ENCODE results near the gene TMEM221. TPM values are rescaled to one million over a fixed set of nuclear protein-coding genes. Genes with fewer than 3 reads are reported as not detected.

Gene TMEM221
- 0.33 TPM in 1 of 2 replicates, not detected in the other for total RNA-seq

GRCh38 chr19:17448131-17448967 lies at the start of gene TMEM221:
TMEM221 (minus strand) TSS chr19:17448668; CDS start chr19:17448462, 206 bp downstream.

GRCh38 chr19:17470068-17470841 lies 21.8 kb upstream of the TMEM221 start, which contains the start of gene SLC27A1:
SLC27A1 (plus strand) TSS chr19:17470524; CDS start chr19:17470541, 17 bp downstream.

GRCh38 chr19:17460372-17461230 lies 12.1 kb upstream of the TMEM221 start, which contains the start of gene NXNL1:
NXNL1 (minus strand) TSS chr19:17460926; CDS start chr19:17460869, 57 bp downstream.

GRCh38 chr19:17419621-17420474 lies 28.6 kb downstream of the TMEM221 start, which contains the start of gene MVB12A:
MVB12A (plus strand) TSS chr19:17420047; CDS start chr19:17420136, 89 bp downstream.

GRCh38 chr19:17405250-17406045 lies 43.0 kb downstream of the TMEM221 start, which contains the start of gene BST2:
BST2 (minus strand) TSS chr19:17405630; CDS start chr19:17405575, 55 bp downstream.

GRCh38 chr19:17393914-17394313 lies 54.6 kb downstream of the TMEM221 start, which contains the start of gene CCDC194:
CCDC194 (minus strand) TSS chr19:17394196; CDS start chr19:17394158, 38 bp downstream.

Other genes starting within 250 kb of the TMEM221 start
- gene USE1, start 233.3 kb downstream of the TMEM221 start, total RNA-seq, result 17.9 and 25.5 TPM in 2 replicates
- 3.1 and 3.8 TPM in 2 replicates for gene OCEL1, start 222.4 kb downstream of the TMEM221 start, total RNA-seq
- 34.8 and 67.5 TPM in 2 replicates for gene NR2F6, start 202.7 kb downstream of the TMEM221 start, total RNA-seq
- 0.15 TPM in 1 of 2 replicates, not detected in the other for gene USHBP1, start 183.9 kb downstream of the TMEM221 start, total RNA-seq
- 97.9 and 121 TPM in 2 replicates for gene BABAM1, start 181.2 kb downstream of the TMEM221 start, total RNA-seq
- gene ANKLE1, start 166.8 kb downstream of the TMEM221 start, total RNA-seq, result 0.17 and 0.44 TPM in 2 replicates
- gene ABHD8, start 145.2 kb downstream of the TMEM221 start, total RNA-seq, result 19.3 and 21.0 TPM in 2 replicates
- gene MRPL34, start 142.8 kb downstream of the TMEM221 start, total RNA-seq, result 38.4 and 47.5 TPM in 2 replicates
- gene DDA1, start 139.1 kb downstream of the TMEM221 start, total RNA-seq, result 12.2 and 12.9 TPM in 2 replicates
- gene ANO8, start 113.8 kb downstream of the TMEM221 start, total RNA-seq, result 4.1 and 7.7 TPM in 2 replicates
- gene GTPBP3, start 111.1 kb downstream of the TMEM221 start, total RNA-seq, result 11.4 and 19.8 TPM in 2 replicates
- gene PLVAP, start 71.3 kb downstream of the TMEM221 start, total RNA-seq, result 0.29 TPM in 1 of 2 replicates, not detected in the other
- gene CCDC194, start 54.5 kb downstream of the TMEM221 start, total RNA-seq, result 0.15 and 0.17 TPM in 2 replicates
- gene BST2, start 43.0 kb downstream of the TMEM221 start, total RNA-seq, result 0.99 and 3.8 TPM in 2 replicates
- gene MVB12A, start 28.6 kb downstream of the TMEM221 start, total RNA-seq, result 49.2 and 59.2 TPM in 2 replicates
- gene NXNL1, start 12.3 kb upstream of the TMEM221 start, total RNA-seq, result not detected in 2 replicates
- 33.6 and 62.2 TPM in 2 replicates for gene SLC27A1, start 21.9 kb upstream of the TMEM221 start, total RNA-seq
- gene PGLS, start 63.0 kb upstream of the TMEM221 start, total RNA-seq, result 65.5 and 119 TPM in 2 replicates
- 93.1 and 100 TPM in 2 replicates for gene COLGALT1, start 107.0 kb upstream of the TMEM221 start, total RNA-seq
- gene UNC13A, start 239.7 kb upstream of the TMEM221 start, total RNA-seq, result under 0.01 and 0.50 TPM in 2 replicates

All from smooth muscle cell of trachea (primary cell).